COLO829 (cell line): ENCODE data around the gene SEL1L2.

Experiments
- DNase-seq: peaks from one replicate; pipeline ENCODE4 v3.0.0; 2012; ENCODE audit warnings: low spot score

SEL1L2 gene

GRCh38 chr20:13865791-13866351 is 124.5 kb downstream of the SEL1L2 start:
- DNase-seq: no peak

- DNase-seq: no peak
These were observed 125.3 kb downstream of the SEL1L2 start for GRCh38 chr20:13865156-13865555.

GRCh38 chr20:13863244-13863643 is 127.2 kb downstream of the SEL1L2 start:
- no peak for DNase-seq

GRCh38 chr20:13862245-13862644 is 128.2 kb downstream of the SEL1L2 start:
- no peak for DNase-seq

GRCh38 chr20:13858871-13859270 is 131.5 kb downstream of the SEL1L2 start:
- DNase-seq: no peak

- DNase-seq: no peak
These were observed 132.0 kb downstream of the SEL1L2 start for GRCh38 chr20:13858439-13858838.

GRCh38 chr20:13857961-13858360 is 132.5 kb downstream of the SEL1L2 start:
- DNase-seq: no peak

GRCh38 chr20:13857304-13857703 is 133.1 kb downstream of the SEL1L2 start:
- no peak for DNase-seq

GRCh38 chr20:13856354-13856753 is 134.1 kb downstream of the SEL1L2 start:
- DNase-seq: no peak

- DNase-seq: no peak
These were observed 134.8 kb downstream of the SEL1L2 start for GRCh38 chr20:13855613-13856012.

- DNase-seq: peak; percentile 40
These were observed 138.1 kb downstream of the SEL1L2 start for GRCh38 chr20:13852306-13852705.

- DNase-seq: no peak
These were observed 139.1 kb downstream of the SEL1L2 start for GRCh38 chr20:13851279-13851678.

GRCh38 chr20:13844296-13844695 is 146.1 kb downstream of the SEL1L2 start:
- DNase-seq: no peak

- DNase-seq: no peak
These were observed 149.2 kb downstream of the SEL1L2 start for GRCh38 chr20:13841206-13841605.

- no peak for DNase-seq
These were observed 150.3 kb downstream of the SEL1L2 start for GRCh38 chr20:13840093-13840465.

- DNase-seq: no peak
These were observed 150.9 kb downstream of the SEL1L2 start for GRCh38 chr20:13839421-13840092.

- no peak for DNase-seq
These were observed 151.8 kb downstream of the SEL1L2 start for GRCh38 chr20:13838664-13839063.

- DNase-seq: no peak
These were observed 158.9 kb downstream of the SEL1L2 start for GRCh38 chr20:13831476-13831875.

GRCh38 chr20:13825465-13825864 is 164.9 kb downstream of the SEL1L2 start:
- DNase-seq: no peak

GRCh38 chr20:13824459-13824858 is 166.0 kb downstream of the SEL1L2 start:
- DNase-seq: no peak

- DNase-seq: no peak
These were observed 168.0 kb downstream of the SEL1L2 start for GRCh38 chr20:13822459-13822858.

- DNase-seq: no peak
These were observed 168.5 kb downstream of the SEL1L2 start for GRCh38 chr20:13821876-13822275.

GRCh38 chr20:13819885-13820645 is 170.3 kb downstream of the SEL1L2 start:
- DNase-seq: peak; percentile 77
